HFFc6 (cell line): Measurements from ENCODE around the gene HECTD4. TPM values are rescaled to one million over a fixed set of nuclear protein-coding genes. Genes with fewer than 3 reads are reported as not detected.
"Not testable (repeated sequence)": the region's sequence is repeated elsewhere in the genome, so short reads cannot be mapped to it uniquely, and the experiment has no call there.

Source experiments
- DNase-seq: peaks from one replicate; pipeline ENCODE4 v3.0.0-alpha.2; 2018
- H3K27ac Mint-ChIP-seq: 2 replicates; pipeline ENCODE4 v1.8.0; 2020; ENCODE audit warnings: mild to moderate bottlenecking, mixed read lengths
- H3K27me3 Mint-ChIP-seq: 2 replicates; pipeline ENCODE4 v1.8.0; 2021; ENCODE audit warnings: mild to moderate bottlenecking, moderate library complexity, mixed read lengths; ENCODE audit not compliant: insufficient read depth
- H3K36me3 Mint-ChIP-seq: 2 replicates; pipeline ENCODE4 v1.8.0; 2021; ENCODE audit warnings: low read depth, mixed read lengths
- H3K4me1 Mint-ChIP-seq: 2 replicates; pipeline ENCODE4 v1.8.0; 2020; ENCODE audit warnings: low read depth, mixed read lengths
- H3K4me3 Mint-ChIP-seq: 2 replicates; pipeline ENCODE4 v1.8.0; 2020; ENCODE audit warnings: mild to moderate bottlenecking, moderate library complexity, mixed read lengths
- H3K9me3 Mint-ChIP-seq: 2 replicates; pipeline ENCODE4 v1.8.0; 2020; ENCODE audit warnings: mild to moderate bottlenecking, mixed read lengths
- total RNA-seq, 6 experiments: library from RNA; stranded (reverse); fragmentation: NEBNext Ultra II Directional; extraction: Animal tissue kit (Norgen Biotek cat#: 25700); gene quantifications; 2 replicates in 1 of 6; 3 replicates in 5 of 6; pipeline ENCODE4 v1.2.3, GENCODE V29; 2021
- TF ChIP-seq, protein P1 (sequence below): fragments of 200-600 bp; sonication (generic); IDR thresholded peaks from 2 replicates; pipeline ENCODE4 v1.5.0; 2021; ENCODE audit warnings: antibody characterized with exemption, mild to moderate bottlenecking

HECTD4 gene
- total RNA-seq, 6 experiments from 2014 or later, result 15.7 to 22.5 (median 18.5) TPM

- Mint-ChIP-seq H3K4me3 (no peak overlapping the region), H3K27me3 (peaks cover 6% of the 10 kb centered on the region), H3K36me3 (peaks cover 27% of the 10 kb centered on the region), H3K4me1 (no peaks in the 10 kb centered on the region), H3K9me3 (no peaks in the 10 kb centered on the region), H3K27ac (no peak overlapping the region)
- TF ChIP-seq, protein P1, sequence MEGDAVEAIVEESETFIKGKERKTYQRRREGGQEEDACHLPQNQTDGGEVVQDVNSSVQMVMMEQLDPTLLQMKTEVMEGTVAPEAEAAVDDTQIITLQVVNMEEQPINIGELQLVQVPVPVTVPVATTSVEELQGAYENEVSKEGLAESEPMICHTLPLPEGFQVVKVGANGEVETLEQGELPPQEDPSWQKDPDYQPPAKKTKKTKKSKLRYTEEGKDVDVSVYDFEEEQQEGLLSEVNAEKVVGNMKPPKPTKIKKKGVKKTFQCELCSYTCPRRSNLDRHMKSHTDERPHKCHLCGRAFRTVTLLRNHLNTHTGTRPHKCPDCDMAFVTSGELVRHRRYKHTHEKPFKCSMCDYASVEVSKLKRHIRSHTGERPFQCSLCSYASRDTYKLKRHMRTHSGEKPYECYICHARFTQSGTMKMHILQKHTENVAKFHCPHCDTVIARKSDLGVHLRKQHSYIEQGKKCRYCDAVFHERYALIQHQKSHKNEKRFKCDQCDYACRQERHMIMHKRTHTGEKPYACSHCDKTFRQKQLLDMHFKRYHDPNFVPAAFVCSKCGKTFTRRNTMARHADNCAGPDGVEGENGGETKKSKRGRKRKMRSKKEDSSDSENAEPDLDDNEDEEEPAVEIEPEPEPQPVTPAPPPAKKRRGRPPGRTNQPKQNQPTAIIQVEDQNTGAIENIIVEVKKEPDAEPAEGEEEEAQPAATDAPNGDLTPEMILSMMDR, result no peak
- DNase-seq, result no peak
Observed at GRCh38 chr12:112163471-112163991, 218.7 kb downstream of the HECTD4 start.

GRCh38 chr12:112163056-112163455 lies 219.2 kb downstream of the HECTD4 start:
- Mint-ChIP-seq H3K9me3 (no peaks in the 10 kb centered on the region), H3K4me3 (no peak overlapping the region), H3K27ac (no peak overlapping the region), H3K27me3 (peaks cover 6% of the 10 kb centered on the region), H3K4me1 (no peaks in the 10 kb centered on the region), H3K36me3 (peaks cover 32% of the 10 kb centered on the region)
- TF ChIP-seq, protein P1, result no peak
- no peak for DNase-seq

DNA sequence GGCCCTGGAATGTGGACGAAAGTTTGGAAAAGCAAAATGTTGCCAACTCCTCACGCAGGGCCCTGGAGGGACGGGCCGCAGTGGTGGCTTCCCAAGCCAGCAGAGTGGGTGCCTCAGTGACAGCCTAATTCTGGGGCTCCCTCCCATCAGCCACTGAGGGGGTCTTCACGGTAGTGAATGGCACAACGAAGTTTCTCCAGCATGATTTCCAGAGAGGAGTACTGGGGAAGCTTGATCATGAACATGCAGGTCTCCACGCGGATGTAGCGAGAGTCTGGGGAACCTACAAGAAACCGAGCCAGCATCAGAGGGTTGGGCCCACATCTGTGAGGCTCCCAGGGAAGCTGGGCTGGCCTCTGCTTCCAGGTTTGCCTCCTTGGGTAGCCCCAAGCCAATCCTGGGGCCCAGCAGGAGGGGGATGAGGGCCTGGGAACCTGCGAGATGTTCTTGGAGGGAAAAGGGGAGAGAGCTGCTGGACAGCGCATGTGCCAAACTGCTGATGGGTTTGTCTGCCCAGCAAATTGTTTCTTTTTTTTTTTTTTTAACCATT lies 219.9 kb downstream of the HECTD4 start:
- Mint-ChIP-seq H3K27me3 (peaks cover 7% of the 10 kb centered on the region), H3K9me3 (no peaks in the 10 kb centered on the region), H3K36me3 (peaks cover 39% of the 10 kb centered on the region), H3K4me3 (no peak overlapping the region), H3K4me1 (no peaks in the 10 kb centered on the region), H3K27ac (no peak overlapping the region)
- no peak for DNase-seq
- TF ChIP-seq, protein P1, result no peak

DNA sequence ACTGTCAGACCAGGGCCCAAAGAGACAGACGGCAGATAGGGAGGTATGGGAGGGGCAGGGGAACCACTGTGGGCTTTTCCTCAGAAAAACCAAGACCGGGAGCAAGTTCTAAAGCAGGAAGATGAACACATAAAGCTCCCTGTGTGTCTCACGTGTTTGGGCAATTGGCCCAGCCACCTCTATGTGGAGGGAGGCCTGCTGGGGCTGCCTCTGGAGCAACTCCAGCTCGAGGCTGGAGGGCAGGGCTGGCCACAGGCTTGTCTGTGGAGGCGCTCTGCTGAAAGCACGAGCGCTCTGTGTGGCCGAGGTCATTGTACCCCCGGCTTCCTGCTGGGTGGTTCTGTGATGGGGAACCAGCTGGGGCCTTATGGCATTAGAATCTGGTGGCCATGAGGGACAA lies 220.5 kb downstream of the HECTD4 start:
- peaks cover 7% of the 10 kb centered on the region for H3K27me3 Mint-ChIP-seq
- no peak overlapping the region for H3K27ac Mint-ChIP-seq
- TF ChIP-seq, protein P1, result no peak
- H3K36me3 Mint-ChIP-seq, result peaks cover 46% of the 10 kb centered on the region
- DNase-seq, result no peak
- no peak overlapping the region for H3K4me3 Mint-ChIP-seq
- no peaks in the 10 kb centered on the region for H3K9me3 Mint-ChIP-seq
- no peaks in the 10 kb centered on the region for H3K4me1 Mint-ChIP-seq

DNA sequence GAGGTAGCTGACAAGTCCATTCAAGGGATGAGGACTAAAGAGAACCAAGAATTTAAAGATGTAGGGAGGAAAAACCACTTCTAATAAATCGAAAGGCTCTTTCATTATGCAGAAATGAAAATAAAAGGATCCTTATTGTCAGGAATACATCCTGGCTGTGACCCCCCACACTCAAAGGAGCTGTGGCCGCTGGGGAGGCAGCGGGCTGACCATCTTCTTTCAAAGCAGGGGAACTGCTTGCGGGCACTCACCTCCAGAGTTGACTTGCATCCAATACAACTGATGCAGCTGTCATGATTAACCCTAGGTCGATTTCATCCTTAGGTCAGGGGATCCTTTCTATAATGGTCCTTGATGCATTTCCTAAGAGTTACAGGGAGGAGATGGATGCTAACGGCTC lies 221.6 kb downstream of the HECTD4 start:
- H3K4me1 Mint-ChIP-seq, result no peaks in the 10 kb centered on the region
- peaks cover 7% of the 10 kb centered on the region for H3K27me3 Mint-ChIP-seq
- peaks cover 55% of the 10 kb centered on the region for H3K36me3 Mint-ChIP-seq
- TF ChIP-seq, protein P1, result no peak
- H3K27ac Mint-ChIP-seq, result no peak overlapping the region
- no peak for DNase-seq
- no peak overlapping the region for H3K4me3 Mint-ChIP-seq
- H3K9me3 Mint-ChIP-seq, result no peaks in the 10 kb centered on the region

DNA sequence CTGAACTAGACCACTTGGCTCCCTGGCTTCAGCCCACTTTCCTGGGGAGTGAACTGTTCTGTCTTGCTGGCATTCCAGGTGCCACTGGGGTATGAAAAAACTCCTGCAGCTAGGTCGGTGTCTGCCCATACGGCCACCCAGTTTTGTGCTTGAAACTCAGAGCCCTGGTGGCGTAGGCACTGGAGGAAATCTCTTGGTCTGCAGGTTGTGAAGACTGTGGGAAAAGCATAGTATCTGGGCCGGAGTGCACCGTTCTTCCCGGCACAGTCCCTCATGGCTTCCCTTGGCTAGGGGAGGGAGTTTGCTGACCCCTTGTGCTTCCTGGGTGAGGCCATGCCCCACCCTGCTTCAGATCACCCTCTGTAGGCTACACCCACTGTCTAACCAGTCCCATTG lies 223.1 kb downstream of the HECTD4 start:
- Mint-ChIP-seq H3K9me3 (no peaks in the 10 kb centered on the region), H3K27ac (no peak overlapping the region), H3K4me1 (no peaks in the 10 kb centered on the region), H3K36me3 (peaks cover 64% of the 10 kb centered on the region), H3K4me3 (no peak overlapping the region), H3K27me3 (peaks cover 9% of the 10 kb centered on the region)
- TF ChIP-seq, protein P1, result no peak
- no peak for DNase-seq

DNA sequence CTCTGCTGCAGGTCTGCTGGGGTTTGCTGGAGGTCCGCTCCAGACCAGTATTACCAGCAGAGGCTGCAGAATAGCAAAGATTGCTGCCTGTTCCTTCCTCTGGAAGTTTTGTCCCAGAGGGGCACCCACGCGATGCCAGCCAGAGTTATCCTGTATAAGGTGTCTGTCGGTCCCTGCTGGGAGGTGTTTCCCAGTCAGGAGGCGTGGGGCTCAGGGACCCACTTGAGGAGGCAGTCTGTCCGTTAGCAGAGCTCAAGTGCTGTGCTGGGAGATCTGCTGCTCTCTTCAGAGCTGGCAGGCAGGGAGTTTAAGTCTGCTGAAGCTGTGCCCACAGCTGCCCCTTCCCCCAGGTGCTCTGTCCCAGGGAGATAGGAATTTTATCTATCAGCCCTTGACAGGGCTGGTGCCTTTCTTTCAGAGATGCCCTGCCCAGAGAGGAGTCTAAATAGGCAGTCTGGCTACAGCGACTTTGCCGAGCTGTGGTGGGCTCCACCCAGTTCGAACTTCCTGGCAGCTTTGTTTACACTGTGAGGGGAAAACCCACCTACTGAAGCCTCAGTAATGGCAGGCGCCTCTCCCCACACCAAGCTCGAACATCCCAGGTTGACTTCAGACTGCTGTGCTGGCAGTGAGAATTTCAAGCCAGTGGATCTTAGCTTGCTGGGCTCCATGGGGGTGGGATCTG lies 223.6 kb downstream of the HECTD4 start:
- H3K27me3 Mint-ChIP-seq, H3K4me1 Mint-ChIP-seq, H3K9me3 Mint-ChIP-seq, DNase-seq, H3K4me3 Mint-ChIP-seq, H3K27ac Mint-ChIP-seq: not testable (repeated sequence)
- peaks cover 69% of the 10 kb centered on the region for H3K36me3 Mint-ChIP-seq
